Right lobe of liver (tissue), 6 donors: ENCODE measurements around the gene BCL11B. TPM values are rescaled to one million over a fixed set of nuclear protein-coding genes. Genes with fewer than 3 reads are reported as not detected.

Experiments
- ATAC-seq, 4 donors: fragments of 200-7000 bp; cut with Tn5 transposase; one replicate each; pipeline ENCODE4 v1.9.1; 2020; ENCODE audit warnings: mild to moderate bottlenecking in 4 of 4, moderate library complexity in 4 of 4
- DNase-seq, 3 donors: peaks; one replicate each; pipeline ENCODE4 v3.0.0-alpha.2; 2020
- H3K27ac ChIP-seq, 3 donors: fragments of 200-600 bp; one replicate each; pipeline ENCODE4 v1.8.0; 2022
- H3K27me3 ChIP-seq, 2 donors: fragments of 200-600 bp; one replicate each; pipeline ENCODE4 v1.8.0; 2022
- H3K36me3 ChIP-seq, 4 donors: fragments of 200-600 bp; sonication (generic) in 1 of 4; one replicate each; pipeline versions ENCODE4 v1.5.1 to v1.8.0; 2017 to 2022; ENCODE audit warnings: control low read depth in 1 of 4
- H3K4me1 ChIP-seq, 4 donors: fragments of 200-600 bp; sonication (generic) in 1 of 4; one replicate each; pipeline versions ENCODE4 v1.5.1 to v1.8.0; 2017 to 2022; ENCODE audit warnings: control low read depth in 1 of 4
- H3K4me3 ChIP-seq, 3 donors: fragments of 200-600 bp; one replicate each; pipeline ENCODE4 v1.8.0; 2022
- H3K9me3 ChIP-seq, 4 donors: fragments of 200-600 bp; sonication (generic) in 1 of 4; one replicate each; pipeline versions ENCODE4 v1.5.1 to v1.8.0; 2017 to 2022; ENCODE audit warnings: control low read depth in 1 of 4
- POLR2A ChIP-seq: fragments of 450-650 bp; IDR thresholded peaks from one replicate; pipeline ENCODE4 v1.6.1; 2017; ENCODE audit warnings: antibody characterized with exemption, mild to moderate bottlenecking
- WGBS: methylation state at CpG from one replicate; pipeline ENCODE4 v1.1.6; 2018; ENCODE audit warnings: low coverage, low lambda C conversion rate; ENCODE audit not compliant: insufficient coverage; ENCODE audit errors: missing lambda C conversion rate; 5-methylcytosine and 5-hydroxymethylcytosine counted together
- intact Hi-C, 2 donors: fragments of 100-400 bp; cut with DNase I; formaldehyde crosslinking; loops; one replicate each; pipeline versions ENCODE4 v1.11.2 to v1.14.1; 2022
- total RNA-seq, 6 experiments: library from RNA; depleted of rRNA in 2 of 6; stranded (reverse); fragments of >200 nt in 2 of 6; fragmentation: NEBNext Ultra II Directional in 3 of 6; extraction: Animal tissue kit (Norgen Biotek cat#: 25700) in 3 of 6; gene quantifications; one replicate each; pipeline versions ENCODE4 v1.1.0 to v1.2.4, GENCODE V29; 2016 to 2023
- TF ChIP-seq, protein P1 (sequence below), 4 donors: fragments of 200-600 bp in 3 of 4; fragments of 450-650 bp in 1 of 4; IDR thresholded peaks; one replicate each; pipeline versions ENCODE4 v1.5.1 to v1.8.0; 2016 to 2022; ENCODE audit warnings: antibody characterized with exemption in 4 of 4, mild to moderate bottlenecking in 2 of 4
- donor health status: DM: no; HTN: yes; CAD: no.
- donor health status: DM: no; HTN: no; CAD: no.
- donor health status: DM: no; HTN: no; CAD: no.
- donor health status: DM: no; HTN: yes; CAD: no.
- donor health status: DM: no; HTN: yes; CAD: no.

BCL11B gene
- total RNA-seq, 6 experiments from 2014 or later, result 0.04 to 0.61 (median 0.24) TPM

DNA sequence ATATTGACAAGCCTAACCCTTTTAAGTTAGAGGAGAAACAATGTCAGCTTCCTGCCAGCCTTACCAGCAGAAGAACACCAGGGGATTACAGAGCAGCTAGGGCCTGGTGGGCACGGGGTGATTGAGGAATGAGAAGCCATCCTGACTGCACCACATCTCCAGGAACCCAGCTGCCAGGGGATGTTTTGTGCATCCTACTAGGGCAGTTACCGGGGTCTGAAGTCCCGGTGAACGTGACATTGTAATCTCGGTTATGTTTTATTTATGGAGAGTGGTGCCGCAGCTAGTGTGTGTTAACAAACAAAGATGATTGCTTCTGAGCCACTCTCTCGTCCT, 115.9 kb downstream of the BCL11B start:
- H3K4me1 ChIP-seq, result peaks cover 0 to 12% (median 3%) of the 10 kb centered on the region in 4 donors
- no peak for TF ChIP-seq POLR2A
- TF ChIP-seq, protein P1, sequence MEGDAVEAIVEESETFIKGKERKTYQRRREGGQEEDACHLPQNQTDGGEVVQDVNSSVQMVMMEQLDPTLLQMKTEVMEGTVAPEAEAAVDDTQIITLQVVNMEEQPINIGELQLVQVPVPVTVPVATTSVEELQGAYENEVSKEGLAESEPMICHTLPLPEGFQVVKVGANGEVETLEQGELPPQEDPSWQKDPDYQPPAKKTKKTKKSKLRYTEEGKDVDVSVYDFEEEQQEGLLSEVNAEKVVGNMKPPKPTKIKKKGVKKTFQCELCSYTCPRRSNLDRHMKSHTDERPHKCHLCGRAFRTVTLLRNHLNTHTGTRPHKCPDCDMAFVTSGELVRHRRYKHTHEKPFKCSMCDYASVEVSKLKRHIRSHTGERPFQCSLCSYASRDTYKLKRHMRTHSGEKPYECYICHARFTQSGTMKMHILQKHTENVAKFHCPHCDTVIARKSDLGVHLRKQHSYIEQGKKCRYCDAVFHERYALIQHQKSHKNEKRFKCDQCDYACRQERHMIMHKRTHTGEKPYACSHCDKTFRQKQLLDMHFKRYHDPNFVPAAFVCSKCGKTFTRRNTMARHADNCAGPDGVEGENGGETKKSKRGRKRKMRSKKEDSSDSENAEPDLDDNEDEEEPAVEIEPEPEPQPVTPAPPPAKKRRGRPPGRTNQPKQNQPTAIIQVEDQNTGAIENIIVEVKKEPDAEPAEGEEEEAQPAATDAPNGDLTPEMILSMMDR (IDR thresholded peaks at IDR 0.05), result no peak
- intact Hi-C loops, result no loop called here
- no peaks in the 10 kb centered on the region for H3K27me3 ChIP-seq
- ATAC-seq (no peak), DNase-seq (no peak)
- H3K27ac ChIP-seq, result no peak overlapping the region
- 45% methylated on average over 4 of the region's 7 CpGs for WGBS
- H3K4me3 ChIP-seq, result no peak overlapping the region
- H3K9me3 ChIP-seq, result no peaks in the 10 kb centered on the region
- no peaks in the 10 kb centered on the region for H3K36me3 ChIP-seq

DNA sequence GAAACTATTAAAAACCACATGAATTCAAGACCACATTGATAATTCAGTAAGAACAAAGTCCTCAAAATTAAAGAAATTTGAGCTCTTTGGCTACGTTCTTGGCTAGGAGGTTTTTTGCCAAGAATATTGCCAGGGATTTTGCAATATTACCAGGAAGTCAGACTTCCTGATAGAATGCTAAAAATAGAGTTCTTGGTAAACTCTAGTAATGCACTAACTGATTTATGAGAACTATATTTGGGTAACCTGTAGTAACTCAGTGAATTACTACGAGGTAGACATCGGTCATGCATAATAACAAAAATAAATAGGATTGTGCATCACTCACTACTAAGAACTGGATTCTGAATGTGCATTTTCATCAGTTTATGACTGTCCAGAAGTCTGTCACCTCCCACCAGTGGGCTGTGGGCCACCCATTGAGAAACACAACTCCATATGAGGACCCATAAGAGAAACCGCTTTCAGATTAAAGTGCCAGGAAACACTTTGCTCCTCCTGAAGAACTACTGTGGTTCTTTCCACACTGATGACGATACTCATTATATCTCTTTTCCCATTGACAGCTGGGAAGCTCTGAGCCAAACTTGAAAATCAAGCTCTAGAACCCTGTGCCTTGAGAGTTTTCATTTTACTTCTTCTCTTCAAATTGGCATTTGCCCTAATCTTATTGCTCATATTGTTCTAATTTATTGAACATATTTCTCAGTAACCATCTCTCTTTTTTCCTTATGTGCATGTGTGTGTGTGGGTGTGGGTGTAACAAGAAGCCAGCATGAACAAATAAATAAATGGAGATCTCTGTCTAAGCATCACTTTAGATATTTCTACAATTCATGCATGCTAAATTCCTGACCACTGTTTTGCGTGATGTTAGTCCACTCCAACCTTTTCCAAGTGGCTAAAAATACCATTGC, 116.6 kb downstream of the BCL11B start:
- DNase-seq (no peak), ATAC-seq (peak; percentile 52 to 89 (median 68))
- WGBS, result 20% methylated on average over 5 of the region's 6 CpGs
- H3K9me3 ChIP-seq, result no peaks in the 10 kb centered on the region
- intact Hi-C loops, result no loop called here
- H3K4me1 ChIP-seq, result peaks cover 0 to 12% (median 3%) of the 10 kb centered on the region in 4 donors
- H3K4me3 ChIP-seq, result no peak overlapping the region
- H3K27me3 ChIP-seq, result no peaks in the 10 kb centered on the region
- no peak overlapping the region for H3K27ac ChIP-seq
- H3K36me3 ChIP-seq, result no peaks in the 10 kb centered on the region
- TF ChIP-seq, protein P1 (IDR thresholded peaks at IDR 0.05), result no peak
- TF ChIP-seq POLR2A, result no peak

DNA sequence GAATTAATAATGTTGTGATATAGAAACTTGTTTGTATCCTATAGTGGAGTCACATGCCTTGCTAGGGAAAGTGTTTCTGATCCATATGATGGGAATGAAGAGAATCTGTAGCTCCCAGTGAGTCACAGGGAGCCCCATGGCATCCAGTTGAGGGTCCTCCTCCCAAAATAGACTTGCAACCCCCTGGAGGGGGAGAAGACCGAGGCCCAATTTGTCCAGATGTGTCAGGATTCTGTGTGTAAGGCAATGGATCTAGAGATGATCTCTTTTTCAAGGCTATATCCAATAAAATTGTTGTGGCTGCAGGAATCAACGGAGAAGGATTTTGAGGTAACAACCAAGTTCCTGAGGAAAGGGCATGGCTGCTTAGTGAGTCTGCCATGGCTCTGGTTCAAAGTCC, 121.8 kb downstream of the BCL11B start:
- TF ChIP-seq POLR2A, result no peak
- TF ChIP-seq, protein P1 (IDR thresholded peaks at IDR 0.05), result no peak
- H3K4me1 ChIP-seq, result peaks cover 0 to 7% (median under 1%) of the 10 kb centered on the region in 4 donors
- intact Hi-C loops, result no loop called here
- H3K27ac ChIP-seq, result no peak overlapping the region
- no peaks in the 10 kb centered on the region for H3K9me3 ChIP-seq
- 38% methylated on average over 2 of the region's 2 CpGs for WGBS
- no peak for ATAC-seq
- DNase-seq, result no peak
- no peaks in the 10 kb centered on the region for H3K36me3 ChIP-seq
- no peak overlapping the region for H3K4me3 ChIP-seq
- H3K27me3 ChIP-seq, result no peaks in the 10 kb centered on the region

DNA sequence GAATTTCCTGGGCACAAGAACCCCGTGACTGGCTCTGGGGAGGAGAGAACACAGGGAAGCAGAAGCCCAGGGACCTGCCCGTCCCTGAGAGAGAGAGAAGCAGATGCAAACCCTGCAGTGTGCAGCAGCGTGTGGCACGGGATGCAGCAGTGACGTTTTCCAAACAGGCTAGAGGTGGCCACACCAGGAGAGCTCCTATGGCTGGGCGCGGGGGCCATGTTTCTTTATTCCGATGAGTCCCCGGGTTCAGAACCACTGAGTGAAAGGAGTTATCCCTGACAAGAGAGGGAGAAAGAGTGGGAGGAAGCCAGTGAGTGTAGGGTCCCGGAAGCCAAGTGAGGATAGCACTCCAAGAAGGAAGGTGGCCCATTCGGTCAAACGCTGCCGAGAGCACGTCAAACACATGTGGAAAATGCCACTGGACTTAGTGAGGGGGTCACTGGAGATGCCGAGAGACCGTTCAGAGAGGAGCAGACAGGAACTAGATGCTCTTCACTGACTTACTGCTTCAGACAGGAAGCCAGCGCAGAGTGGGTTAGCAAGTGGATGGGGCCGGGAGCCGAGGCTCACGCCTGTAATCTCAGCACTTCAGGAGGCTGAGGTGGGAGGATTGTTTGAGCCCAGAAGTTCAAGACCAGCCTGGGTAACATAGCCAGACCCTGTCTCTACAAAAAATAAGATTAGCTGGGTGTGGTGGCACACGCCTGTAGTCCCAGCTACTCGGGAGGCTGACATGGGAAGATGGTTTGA, 123.0 kb downstream of the BCL11B start:
- TF ChIP-seq, protein P1 (IDR thresholded peaks at IDR 0.05), result no peak
- no peak for TF ChIP-seq POLR2A
- WGBS, result 65% methylated on average over 20 of the region's 22 CpGs
- H3K36me3 ChIP-seq, result no peaks in the 10 kb centered on the region
- H3K27me3 ChIP-seq, result no peaks in the 10 kb centered on the region
- no peak overlapping the region for H3K4me3 ChIP-seq
- intact Hi-C loops, result no loop called here
- no peaks in the 10 kb centered on the region for H3K9me3 ChIP-seq
- H3K27ac ChIP-seq, result no peak overlapping the region
- peak in 1 of 4 donors; percentile 25 for ATAC-seq
- peaks cover 0 to 4% (median 0%) of the 10 kb centered on the region in 4 donors for H3K4me1 ChIP-seq
- DNase-seq, result no peak
